ENCODE data around the gene KIAA1143. TPM values are rescaled to one million over a fixed set of nuclear protein-coding genes. Genes with fewer than 3 reads are reported as not detected.
A peak's percentile ranks its signal among the peaks of the same experiment; 100 is the strongest.

The KIAA1143 gene
- total and polyA plus RNA-seq, 2 of the 13 experiments (the other 11 are each of a cell fraction or from before 2014, with no cell fraction given), result 9.9 to 27.2 TPM

GRCh38 chr3:44729384-44729910 is 32.0 kb downstream of the KIAA1143 start, which contains the start of gene ZNF501 (continued):
- TF ChIP-seq ZNF256 (CRISPR knock-in tag; conservative IDR thresholded peaks at IDR 0.05) (no peak), ZNF691 (CRISPR knock-in tag; IDR thresholded peaks at IDR 0.05; ENCODE audit: borderline replicate concordance, low read depth) (peak; percentile 76), PRPF4 (IDR thresholded peaks at IDR 0.05; ENCODE audit: low read depth, low read length, poor library complexity, severe bottlenecking) (no peak), ZNF7 (CRISPR knock-in tag; IDR thresholded peaks at IDR 0.05) (no peak), NKX3-1 (CRISPR knock-in tag; IDR thresholded peaks at IDR 0.05) (peak; percentile 17; the same call in 1 of the 2 replicates), PAXIP1 (CRISPR knock-in tag; conservative IDR thresholded peaks at IDR 0.05) (peak; percentile 28; the same call in 1 of the 2 replicates), ZBTB3 (CRISPR knock-in tag; IDR thresholded peaks at IDR 0.05; ENCODE audit: borderline replicate concordance, low read depth) (no peak), ZNF770 (CRISPR knock-in tag; IDR thresholded peaks at IDR 0.05) (peak; percentile 65; the same call in 1 of the 2 replicates), ARID5B (CRISPR knock-in tag; IDR thresholded peaks at IDR 0.05) (peak; percentile 56; the same call in 1 of the 2 replicates), TERF1 (CRISPR knock-in tag; IDR thresholded peaks at IDR 0.05) (no peak), NONO (IDR thresholded peaks at IDR 0.05) (no peak), NONO (CRISPR knock-in tag; conservative IDR thresholded peaks at IDR 0.05) (peak; percentile 85), HOXD1 (CRISPR knock-in tag; IDR thresholded peaks at IDR 0.05) (peak; percentile 76), HIC2 (CRISPR knock-in tag; IDR thresholded peaks at IDR 0.05; ENCODE audit: low read depth) (no peak), KLF16 (CRISPR knock-in tag; IDR thresholded peaks at IDR 0.05) (peak in 1 of 2 experiments; percentile 79; a peak in 2 of 4 replicates)

Data from HepG2 (cell line).